Stimulated activated CD4-positive, alpha-beta T cell treated with anti-CD3 and anti-CD28 coated beads, Interleukin-12 subunit alpha, Interleukin-12 subunit beta, amount 100 ng/mL, for 48 hours (primary cell): Measurements from ENCODE around the gene TSPEAR.
A peak's percentile ranks its signal among the peaks of the same experiment; 100 is the strongest.

Source experiments
- DNase-seq, 3 donors: peaks; one replicate each; pipeline ENCODE4 v3.0.0-alpha.2; 2020; ENCODE audit warnings: low read depth in 2 of 3, low spot score in 1 of 3

The TSPEAR gene

DNA sequence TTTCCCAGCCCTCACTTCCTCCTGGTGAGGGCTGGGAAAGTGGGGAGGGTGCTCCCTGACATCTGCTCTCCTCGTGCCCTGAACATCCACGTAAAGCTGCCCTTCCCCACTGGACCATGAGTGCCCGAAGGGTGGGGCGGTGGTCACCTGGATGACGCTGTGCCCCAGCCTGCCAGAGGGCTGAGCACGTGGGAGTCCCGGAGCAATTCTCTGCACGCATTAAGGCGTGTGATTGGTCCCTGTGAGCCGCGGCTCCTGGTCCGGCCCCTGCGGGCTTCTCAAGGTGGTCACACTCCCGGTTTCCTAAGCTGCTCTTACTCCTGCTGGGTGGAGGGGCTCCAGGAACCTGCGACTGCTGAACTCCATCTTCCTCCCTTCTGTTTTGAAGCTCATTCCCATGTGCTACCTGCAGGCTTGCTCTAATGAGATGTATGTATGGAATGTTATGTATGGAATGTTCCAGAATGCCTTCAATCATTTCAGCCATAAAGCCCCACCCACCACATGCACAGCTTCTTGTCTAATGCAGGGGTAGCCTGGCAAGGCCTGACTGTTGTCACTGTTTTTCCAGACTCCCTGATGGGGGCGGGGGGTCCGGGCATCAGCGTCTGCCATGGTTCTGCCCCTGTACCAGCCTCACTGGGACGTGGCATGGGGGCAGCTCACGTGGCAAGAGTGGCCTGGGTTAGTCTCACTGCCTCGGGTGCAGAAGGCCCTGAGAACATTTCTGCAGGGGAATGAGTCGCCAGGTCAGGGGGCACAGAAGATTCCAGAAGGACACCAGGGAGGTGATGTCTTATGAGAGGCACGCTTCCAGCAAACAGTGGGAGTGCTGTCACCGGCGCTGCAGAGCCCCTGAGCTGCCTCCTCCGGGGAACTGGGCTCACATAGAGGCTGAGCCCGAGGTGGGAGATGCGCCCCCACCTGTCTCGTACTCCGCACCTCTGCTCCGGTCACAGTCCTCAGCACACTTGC lies 190.8 kb downstream of the TSPEAR start:
- no peak for DNase-seq

- no peak for DNase-seq
Measured at GRCh38 chr21:44519346-44520325, 191.7 kb downstream of the TSPEAR start.

DNA sequence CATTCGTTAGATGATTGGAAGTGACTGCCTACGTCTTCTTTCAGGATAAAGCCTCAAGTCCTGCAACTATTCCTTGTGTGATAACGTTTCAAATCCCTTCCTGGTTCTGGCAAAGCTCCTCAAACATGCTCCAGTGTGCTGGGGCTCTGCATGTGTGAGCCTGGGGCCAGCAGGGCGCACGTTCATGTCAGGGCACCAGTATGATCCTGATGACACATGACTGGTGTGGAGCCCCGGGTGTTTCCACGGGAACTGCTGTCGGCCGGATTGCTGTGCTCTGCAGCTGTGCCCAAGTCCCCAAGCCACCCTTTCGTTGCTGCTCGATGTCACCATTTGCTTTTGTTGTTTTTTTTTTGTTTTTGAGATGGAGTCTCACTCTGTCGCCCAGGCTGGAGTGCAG lies 192.7 kb downstream of the TSPEAR start:
- no peak for DNase-seq

GRCh38 chr21:44517175-44517899 lies 194.0 kb downstream of the TSPEAR start:
- peak in 2 of 3 donors; percentile 20 to 21 for DNase-seq

DNA sequence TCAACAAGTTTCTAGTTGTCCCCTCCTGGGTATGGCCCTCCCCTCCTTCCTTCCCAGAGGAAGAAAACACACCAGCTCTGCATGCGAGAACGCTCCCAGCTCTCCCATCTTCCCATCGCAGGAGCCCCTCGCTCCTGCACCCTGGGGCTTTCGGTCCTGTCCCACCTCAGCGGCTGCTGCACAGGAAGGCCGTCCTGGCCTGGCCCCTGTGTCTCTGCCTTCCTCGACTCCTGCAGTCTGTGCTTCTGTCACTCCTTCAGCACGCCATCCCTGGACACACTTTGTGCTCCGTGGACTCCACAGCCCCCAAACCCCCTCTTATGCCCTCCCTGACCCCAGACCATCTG lies 194.6 kb downstream of the TSPEAR start:
- DNase-seq: no peak

DNA sequence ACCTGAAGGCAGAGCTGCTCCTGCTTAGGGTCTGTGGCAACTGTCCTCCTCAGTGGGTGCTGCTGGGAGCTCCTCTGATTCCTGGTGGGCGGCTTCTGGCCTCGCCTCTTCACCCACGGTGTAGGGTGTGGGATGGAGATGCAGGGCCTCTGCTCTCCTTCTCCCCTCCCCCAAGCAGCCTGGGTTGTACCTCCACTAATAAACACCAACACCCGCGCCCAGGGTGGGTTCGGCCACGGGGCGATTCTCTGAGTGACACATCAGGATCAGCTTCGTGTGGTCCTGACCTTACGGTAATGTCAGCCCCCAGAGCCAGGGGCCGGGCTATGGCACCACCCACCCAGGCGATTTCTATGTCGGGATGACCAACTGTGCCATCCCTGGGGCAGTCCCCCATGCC lies 195.0 kb downstream of the TSPEAR start:
- no peak for DNase-seq

GRCh38 chr21:44515359-44516165 lies 195.8 kb downstream of the TSPEAR start:
- DNase-seq: no peak

- DNase-seq: no peak
Measured at GRCh38 chr21:44514746-44515358, 196.5 kb downstream of the TSPEAR start.

GRCh38 chr21:44514218-44514520 lies 197.2 kb downstream of the TSPEAR start:
- DNase-seq: no peak

DNA sequence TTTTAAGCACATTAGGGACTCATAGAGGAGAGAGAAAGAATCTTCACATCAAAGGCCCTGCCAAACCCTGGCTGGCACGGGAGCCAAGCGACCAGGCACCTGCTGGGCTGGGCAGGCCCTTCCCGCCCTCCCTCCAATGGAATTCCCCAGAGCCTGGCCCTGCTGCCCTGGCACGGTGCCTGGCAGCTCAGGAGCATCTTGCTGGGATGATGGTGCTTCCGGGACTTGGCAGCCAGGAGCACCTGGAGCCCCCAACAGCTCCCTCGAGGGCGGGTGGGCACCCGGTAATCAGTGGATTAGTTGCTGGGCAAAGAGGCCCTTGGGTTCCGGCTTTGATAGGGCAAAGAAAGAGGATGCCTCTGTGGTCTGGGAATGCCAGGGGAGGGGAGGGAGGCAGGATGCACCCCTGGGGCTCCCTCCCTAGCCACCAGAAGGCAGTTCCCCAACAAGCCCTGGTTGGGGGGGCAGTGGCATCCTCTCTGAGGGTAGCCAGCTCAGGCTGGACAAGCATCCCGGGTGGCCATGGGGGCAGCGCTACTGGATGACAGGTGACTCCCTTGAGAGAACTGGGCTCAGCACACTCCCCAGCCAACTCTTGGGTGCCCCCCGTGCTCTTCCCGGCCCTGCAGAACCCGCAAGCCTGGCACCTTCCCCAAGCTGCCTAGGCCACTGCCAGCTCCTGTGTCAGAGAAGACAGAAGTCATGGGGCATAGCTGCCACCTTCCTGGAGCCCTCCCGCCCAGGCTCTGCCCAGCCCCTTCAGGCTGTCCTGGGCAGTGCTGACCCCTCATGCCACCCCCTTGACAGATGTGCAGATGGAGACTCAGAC lies 197.8 kb downstream of the TSPEAR start:
- DNase-seq: no peak

DNA sequence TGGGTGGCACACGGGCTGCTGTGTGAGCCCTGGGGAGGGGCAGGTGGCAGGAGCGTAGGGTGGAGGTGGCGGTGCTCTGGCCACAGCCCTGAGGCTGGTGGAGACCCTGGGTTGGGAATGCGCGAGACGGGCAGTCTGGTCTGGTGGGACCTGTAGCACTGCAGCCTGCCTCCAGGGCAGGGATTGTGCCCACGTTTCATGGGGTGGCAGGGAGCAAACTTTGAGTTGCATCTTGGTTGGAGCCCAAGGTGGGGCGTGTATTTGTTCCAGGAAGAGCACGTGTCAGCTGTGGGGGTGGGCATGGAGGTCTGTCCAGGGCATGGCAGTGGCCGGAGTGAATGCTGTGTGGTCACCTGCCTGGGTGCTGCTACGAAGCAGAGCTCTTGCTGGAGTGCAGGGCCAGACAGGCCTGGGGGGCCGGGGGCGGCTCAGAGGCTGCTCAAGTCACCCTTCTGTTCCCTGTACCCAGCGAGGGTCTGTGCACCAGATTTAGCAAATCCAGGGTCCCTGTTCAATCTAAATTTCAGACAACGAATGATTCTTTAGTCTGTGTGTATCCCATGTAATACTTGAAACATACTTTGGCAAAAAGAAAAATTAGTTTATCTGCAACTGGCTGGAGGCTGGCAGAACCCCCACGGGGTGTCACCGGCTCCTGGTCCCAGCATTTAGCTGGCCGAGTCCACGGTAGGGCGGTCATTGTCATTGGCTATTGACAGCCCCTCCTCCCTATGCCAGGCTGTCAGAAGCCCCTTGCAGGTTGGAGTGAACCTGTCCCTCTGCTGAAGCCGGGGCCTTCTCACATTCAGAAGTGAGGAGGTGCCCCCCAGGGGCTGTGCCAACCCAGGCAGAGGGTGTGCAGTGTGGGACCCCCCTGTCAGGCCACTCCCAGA lies 198.6 kb downstream of the TSPEAR start:
- no peak for DNase-seq

GRCh38 chr21:44511938-44512275 lies 199.5 kb downstream of the TSPEAR start:
- DNase-seq: no peak

GRCh38 chr21:44511219-44511937 lies 200.0 kb downstream of the TSPEAR start:
- no peak for DNase-seq

GRCh38 chr21:44510508-44511218 lies 200.7 kb downstream of the TSPEAR start:
- DNase-seq: peak; percentile 44 to 69 (median 61)

DNA sequence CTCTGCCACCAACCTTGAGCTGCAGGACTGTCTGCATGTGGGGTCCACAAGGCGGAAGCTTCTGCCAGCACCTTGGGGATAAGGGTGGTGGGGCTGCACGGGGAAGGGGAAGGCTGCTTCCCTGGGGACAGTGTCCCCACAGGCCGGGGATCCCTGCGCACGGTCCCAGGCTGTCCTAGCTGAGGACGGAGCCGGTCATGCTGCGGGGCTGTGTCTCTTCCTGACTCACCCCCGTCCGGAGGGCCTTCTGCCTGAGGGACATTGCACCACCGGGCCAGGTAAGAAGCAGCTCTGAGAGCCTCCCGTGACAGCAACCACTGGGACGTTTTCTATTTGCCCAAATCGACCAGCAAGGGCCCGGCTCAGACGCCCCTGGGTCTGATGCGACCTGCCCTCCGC lies 201.3 kb downstream of the TSPEAR start:
- no peak for DNase-seq

GRCh38 chr21:44509539-44509938 lies 201.8 kb downstream of the TSPEAR start:
- DNase-seq: no peak
